HCT116 (cell line): Measurements from ENCODE around the gene RUBCN. TPM values are rescaled to one million over a fixed set of nuclear protein-coding genes. Genes with fewer than 3 reads are reported as not detected.
A peak's percentile ranks its signal among the peaks of the same experiment; 100 is the strongest.

Source experiments
- ATAC-seq: fragments of 200-7000 bp; cut with Tn5 transposase; 2 replicates; pipeline ENCODE4 v1.9.1; 2020; ENCODE audit warnings: mild to moderate bottlenecking, moderate library complexity
- BruUV-seq: library from RNA; stranded (reverse); fragments of 400-500 nt; replicated peaks from 2 replicates; lab custom pipeline; 2021; lab: Mats Ljungman, UMichigan
- CTCF ChIA-PET: fragments of 300-600 bp; sonication (Branson Sonifier 250); formaldehyde crosslinking; loops from one replicate; lab custom pipeline; 2021; ENCODE audit warnings: antibody characterized with exemption; lab: Charles Lee
- POLR2A ChIA-PET: fragments of 300-600, 350-600 bp; sonication (Branson Sonifier 250); formaldehyde crosslinking; loops from one replicate; lab custom pipeline; 2021; ENCODE audit warnings: antibody characterized with exemption; lab: Charles Lee
- RAD21 ChIA-PET, 2 experiments: fragments of 300-600 bp; sonication (Branson Sonifier 250); formaldehyde crosslinking; loops; one replicate each; lab custom pipeline; 2023; ENCODE audit warnings: low total read pairs in 2 of 2; ENCODE audit not compliant: uncharacterized antibody in 2 of 2, unreplicated experiment in 2 of 2, low non-redundant PET in 1 of 2; lab: Charles Lee
- DNase-seq: peaks from one replicate; pipeline ENCODE4 v3.0.0-alpha.2; 2010; ENCODE audit warnings: low read depth, low spot score
- H2AFZ ChIP-seq: fragments of 200-600 bp; shearing (Covaris generic), sonication (generic); 2 replicates; pipeline ENCODE4 v1.6.1; 2017; ENCODE audit warnings: low read depth, mixed run types, mixed read lengths, antibody characterized with exemption, low read length; ENCODE audit not compliant: poor library complexity, severe bottlenecking
- H3K27ac ChIP-seq: 2 replicates; pipeline ENCODE4 v1.5.1; 2012; ENCODE audit warnings: low read depth, low read length
- H3K27me3 ChIP-seq: fragments of 200-600 bp; sonication (generic); 2 replicates; pipeline ENCODE4 v1.6.1; 2016; ENCODE audit warnings: mixed run types, low read length, mixed read lengths; ENCODE audit not compliant: insufficient read depth
- H3K36me3 ChIP-seq, 2 experiments: fragments of 200-500 bp in 1 of 2; fragments of 200-600 bp in 1 of 2; sonication (Bioruptor generic) in 1 of 2; sonication (generic) in 1 of 2; 2 replicates each; pipeline versions ENCODE4 v1.5.1 to v1.6.1; 2014 to 2016; ENCODE audit warnings: low read length in 2 of 2, inconsistent platforms in 1 of 2, mixed read lengths in 1 of 2, mixed run types in 1 of 2; ENCODE audit not compliant: insufficient read depth in 2 of 2, control insufficient read depth in 1 of 2
- H3K4me1 ChIP-seq, 2 experiments: fragments of 200-600 bp in 1 of 2; sonication (generic) in 1 of 2; 2 replicates each; pipeline versions ENCODE4 v1.5.1 to v1.6.1; 2012 to 2017; ENCODE audit warnings: low read length in 2 of 2, inconsistent platforms in 1 of 2, mild to moderate bottlenecking in 1 of 2, mixed read lengths in 1 of 2, mixed run types in 1 of 2, moderate library complexity in 1 of 2; ENCODE audit not compliant: insufficient read depth in 2 of 2, control insufficient read depth in 1 of 2
- H3K4me2 ChIP-seq: fragments of 200-600 bp; sonication (generic); 2 replicates; pipeline ENCODE4 v1.6.1; 2017; ENCODE audit warnings: mixed run types, low read length, mixed read lengths
- H3K4me3 ChIP-seq, 2 experiments: fragments of 200-600 bp in 1 of 2; sonication (generic) in 1 of 2; replicated peaks in 1 of 2; 2 replicates each; pipeline ENCODE4 v1.5.1; 2011 to 2016; ENCODE audit warnings: low read length in 2 of 2, control low read depth in 1 of 2, low read depth in 1 of 2, mild to moderate bottlenecking in 1 of 2, mixed read lengths in 1 of 2, mixed run types in 1 of 2
- H3K79me2 ChIP-seq: fragments of 200-600 bp; sonication (generic); 2 replicates; pipeline ENCODE4 v1.6.1; 2017; ENCODE audit warnings: mild to moderate bottlenecking, mixed run types, low read length, moderate library complexity, mixed read lengths; ENCODE audit not compliant: insufficient read depth
- H3K9ac ChIP-seq: fragments of 200-600 bp; sonication (generic); 2 replicates; pipeline ENCODE4 v1.6.1; 2016; ENCODE audit warnings: low read length, mixed read lengths
- H3K9me2 ChIP-seq: fragments of 200-600 bp; sonication (generic), shearing (Covaris generic); 2 replicates; pipeline ENCODE4 v1.6.1; 2017; ENCODE audit warnings: mixed run types, mild to moderate bottlenecking, moderate library complexity; ENCODE audit not compliant: insufficient read depth
- H3K9me3 ChIP-seq, 2 experiments: fragments of 200-500 bp in 1 of 2; fragments of 200-600 bp in 1 of 2; sonication (Bioruptor generic) in 1 of 2; sonication (generic) in 1 of 2; 2 replicates each; pipeline ENCODE4 v1.6.1; 2014 to 2017; ENCODE audit warnings: low read length in 2 of 2, mixed read lengths in 2 of 2, inconsistent platforms in 1 of 2, low read depth in 1 of 2, mild to moderate bottlenecking in 1 of 2, mixed run types in 1 of 2, moderate library complexity in 1 of 2; ENCODE audit not compliant: control insufficient read depth in 1 of 2, insufficient read depth in 1 of 2
- H4K20me1 ChIP-seq: fragments of 200-600 bp; sonication (generic), shearing (Covaris generic); 2 replicates; pipeline ENCODE4 v1.6.1; 2017; ENCODE audit warnings: mixed run types, mild to moderate bottlenecking, moderate library complexity; ENCODE audit not compliant: insufficient read depth
- JUND ChIP-seq: IDR thresholded peaks from 2 replicates; pipeline ENCODE4 v1.6.1; 2012
- RAD21 ChIP-seq: IDR thresholded peaks from 2 replicates; pipeline ENCODE4 v1.6.1; 2012; ENCODE audit warnings: low read depth, mild to moderate bottlenecking
- SIN3A ChIP-seq: IDR thresholded peaks from 2 replicates; pipeline ENCODE4 v1.6.1; 2012; ENCODE audit warnings: low read depth
- ZFX ChIP-seq: fragments of 450-650 bp; IDR thresholded peaks from 2 replicates; pipeline ENCODE4 v1.6.1; 2017
- ZNF274 ChIP-seq: fragments of 200-500 bp; sonication (Bioruptor generic); IDR thresholded peaks from 2 replicates; pipeline ENCODE4 v1.6.1; 2014; ENCODE audit warnings: mild to moderate bottlenecking, low read depth, low read length, inconsistent platforms
- intact Hi-C: fragments of 100-400 bp; cut with micrococcal nuclease; formaldehyde crosslinking; loops from 2 replicates; pipeline ENCODE4 v1.10.0; 2022
- total RNA-seq: library from RNA; stranded (reverse); gene quantifications from one replicate; pipeline ENCODE4 v1.2.1, GENCODE V29; 2021; ENCODE audit not compliant: unreplicated experiment

RUBCN gene
- total RNA-seq, 1 experiment from 2014 or later: 21.4 TPM

- Histone ChIP-seq H3K36me3 (no peaks in the 10 kb centered on the region), H3K79me2 (peaks cover 36% of the 10 kb centered on the region), H3K9me2 (no peaks in the 10 kb centered on the region), H2AFZ (no peak overlapping the region), H3K27ac (peak overlapping the region; percentile 68), H3K4me2 (peak overlapping the region; percentile 91), H3K4me1 (peaks cover 10 to 18% of the 10 kb centered on the region in 2 experiments; a peak in 3 of 4 replicates), H4K20me1 (no peaks in the 10 kb centered on the region), H3K4me3 (peak overlapping the region; percentile 65 to 68), H3K9me3 (no peaks in the 10 kb centered on the region), H3K27me3 (no peaks in the 10 kb centered on the region), H3K9ac (peak overlapping the region; percentile 79)
- ChIA-PET POLR2A (interaction anchor here (0.8 to 1.2 kb wide), 3 partner anchors 8 to 21 kb away, joined by 3 to 4 read pairs (median 3); no protein-coding TSS in a partner anchor), RAD21 (interaction anchor here in 1 of 2 experiments (0.9 kb wide), 1 partner anchor 22 kb away, joined by 3 read pairs; no protein-coding TSS in a partner anchor), CTCF (no interaction called here)
- BruUV-seq: no TSS peak
- DNase-seq (no peak), ATAC-seq (peak; percentile 7)
- intact Hi-C loops: no loop called here
- TF ChIP-seq SIN3A: peak; percentile 52; the same call in 1 of the 2 replicates
- TF ChIP-seq ZFX: no peak
- TF ChIP-seq ZNF274: no peak
These were observed 654 bp downstream of the RUBCN start for GRCh38 chr3:197736010-197736490.

- POLR2A ChIA-PET: no interaction called here
These were observed 1.9 kb downstream of the RUBCN start for GRCh38 chr3:197734667-197735318.

More at GRCh38 chr3:197734667-197735318, 1.9 kb downstream of the RUBCN start:
- H2AFZ ChIP-seq: no peak overlapping the region
- DNase-seq (no peak), ATAC-seq (no peak)
- no peak overlapping the region for H3K4me3 ChIP-seq
- no peak overlapping the region for H3K27ac ChIP-seq
- RAD21 ChIA-PET: no interaction called here
- H3K36me3 ChIP-seq: no peaks in the 10 kb centered on the region
- no peak overlapping the region for H3K4me2 ChIP-seq
- no peaks in the 10 kb centered on the region for H3K27me3 ChIP-seq
- no peaks in the 10 kb centered on the region for H4K20me1 ChIP-seq
- CTCF ChIA-PET: no interaction called here
- H3K79me2 ChIP-seq: peaks cover 42% of the 10 kb centered on the region
- TF ChIP-seq RAD21 (no peak), ZFX (no peak), JUND (no peak), ZNF274 (no peak)
- no peaks in the 10 kb centered on the region for H3K9me2 ChIP-seq
- intact Hi-C loops: no loop called here
- H3K4me1 ChIP-seq: peaks cover 10 to 25% of the 10 kb centered on the region in 2 experiments; a peak in 3 of 4 replicates
- no peak overlapping the region for H3K9ac ChIP-seq
- BruUV-seq: TSS peak; percentile 36
- H3K9me3 ChIP-seq: no peaks in the 10 kb centered on the region
